NB4 (cell line): ENCODE data around the gene VIM.

Experiments
- CTCF ChIP-seq: IDR thresholded peaks from one replicate; pipeline ENCODE4 v1.5.1; 2012; ENCODE audit warnings: low read depth, low read length
- MYC ChIP-seq: IDR thresholded peaks from 2 replicates; pipeline ENCODE4 v1.6.1; 2011; ENCODE audit warnings: low read depth, low read length
- POLR2A ChIP-seq: IDR thresholded peaks from 2 replicates; pipeline ENCODE4 v1.6.1; 2011; ENCODE audit warnings: mild to moderate bottlenecking; ENCODE audit not compliant: insufficient read length; ENCODE audit errors: extremely low read depth

- TF ChIP-seq CTCF, result no peak
- TF ChIP-seq POLR2A, result no peak
- no peak for TF ChIP-seq MYC
These were observed 12.6 kb downstream of the VIM start for GRCh38 chr10:17240616-17241015.
